CD4-positive, alpha-beta T cell (primary cell): ENCODE measurements around the gene S100A6. TPM values are rescaled to one million over a fixed set of nuclear protein-coding genes. Genes with fewer than 3 reads are reported as not detected.

Experiments used
- ATAC-seq: fragments of 200-7000 bp; cut with Tn5 transposase; one replicate; pipeline ENCODE4 v1.10.0; 2022; ENCODE audit warnings: mild to moderate bottlenecking; ENCODE audit not compliant: poor library complexity
- CTCF ChIA-PET: fragments of 350-600 bp; sonication (Branson Sonifier 250); formaldehyde crosslinking; loops from one replicate; lab custom pipeline; 2021; ENCODE audit warnings: antibody characterized with exemption, inconsistent platforms; lab: Charles Lee
- POLR2A ChIA-PET: fragments of 350-600 bp; sonication (Branson Sonifier 250); formaldehyde crosslinking; loops from one replicate; lab custom pipeline; 2021; ENCODE audit warnings: antibody characterized with exemption, inconsistent platforms; lab: Charles Lee
- DNase-seq, 14 experiments: peaks; one replicate each; pipeline ENCODE4 v3.0.0-alpha.2; 2013 to 2020; ENCODE audit warnings: mixed read lengths in 2 of 14
- H3K27ac ChIP-seq, 2 donors: one replicate each; pipeline versions ENCODE4 v1.5.1 to v1.7.0; 2013; ENCODE audit warnings: low read length in 2 of 2, low read depth in 1 of 2, mild to moderate bottlenecking in 1 of 2
- H3K27me3 ChIP-seq, 2 experiments: 1 replicate in 1 of 2; 2 replicates in 1 of 2; pipeline versions ENCODE4 v1.6.1 to v1.7.0; 2013; ENCODE audit warnings: low read length in 2 of 2, control low read depth in 1 of 2, mild to moderate bottlenecking in 1 of 2, moderate library complexity in 1 of 2; ENCODE audit not compliant: insufficient read depth in 2 of 2, control insufficient read depth in 1 of 2
- H3K36me3 ChIP-seq: one replicate; pipeline ENCODE4 v1.6.1; 2013; ENCODE audit warnings: low read length, control low read depth; ENCODE audit not compliant: insufficient read depth
- H3K4me1 ChIP-seq: one replicate; pipeline ENCODE4 v1.6.1; 2013; ENCODE audit warnings: low read length, control low read depth; ENCODE audit not compliant: insufficient read depth
- H3K4me3 ChIP-seq: one replicate; pipeline ENCODE4 v1.5.1; 2013; ENCODE audit warnings: mild to moderate bottlenecking, low read length, moderate library complexity
- H3K9me3 ChIP-seq, 2 experiments: 1 replicate in 1 of 2; 2 replicates in 1 of 2; pipeline versions ENCODE4 v1.6.1 to v1.7.0; 2013; ENCODE audit warnings: low read length in 2 of 2, mild to moderate bottlenecking in 2 of 2, control low read depth in 1 of 2, moderate library complexity in 1 of 2; ENCODE audit not compliant: control insufficient read depth in 1 of 2, insufficient read depth in 1 of 2
- H3K27ac Mint-ChIP-seq: one replicate; pipeline ENCODE4 v1.8.0; 2020; ENCODE audit warnings: mixed read lengths
- H3K27me3 Mint-ChIP-seq: one replicate; pipeline ENCODE4 v1.8.0; 2021; ENCODE audit warnings: mixed read lengths
- H3K36me3 Mint-ChIP-seq: one replicate; pipeline ENCODE4 v1.8.0; 2021; ENCODE audit warnings: low read depth, mixed read lengths
- H3K4me1 Mint-ChIP-seq: one replicate; pipeline ENCODE4 v1.8.0; 2021; ENCODE audit warnings: low read depth, mixed read lengths
- H3K4me3 Mint-ChIP-seq: one replicate; pipeline ENCODE4 v1.8.0; 2020; ENCODE audit warnings: mild to moderate bottlenecking, mixed read lengths
- H3K9me3 Mint-ChIP-seq: one replicate; pipeline ENCODE4 v1.8.0; 2020; ENCODE audit warnings: mixed read lengths
- CTCF ChIP-seq: fragments of 200-600 bp; IDR thresholded peaks from one replicate; pipeline ENCODE4 v1.8.0; 2022; ENCODE audit warnings: antibody characterized with exemption, mild to moderate bottlenecking
- intact Hi-C, 2 experiments: fragments of 100-400 bp; cut with DNase I in 1 of 2; cut with micrococcal nuclease in 1 of 2; formaldehyde crosslinking; loops; one replicate each; pipeline versions ENCODE4 v1.15.1 to v1.9.0; 2023 to 2025; cut with DNase I, micrococcal nuclease
- total RNA-seq, 174 experiments: library from RNA in 2 of 174; stranded (reverse) in 2 of 174; gene quantifications; one replicate each; pipeline ENCODE4 v1.2.3 and lab custom pipeline; 2021 to 2026

The S100A6 gene
- total RNA-seq, 2 experiments from 2014 or later = 172 to 175 TPM

- no peak for TF ChIP-seq CTCF
- Mint-ChIP-seq H3K27me3 (peaks cover 27% of the 10 kb centered on the region), H3K4me3 (no peak overlapping the region), H3K9me3 (no peaks in the 10 kb centered on the region), H3K4me1 (no peaks in the 10 kb centered on the region), H3K27ac (no peak overlapping the region), H3K36me3 (no peaks in the 10 kb centered on the region)
- ATAC-seq = no peak
- H3K4me1 ChIP-seq = no peaks in the 10 kb centered on the region
- no peak for DNase-seq
- POLR2A ChIA-PET = no interaction called here
- peaks cover 0 to 10% of the 10 kb centered on the region in 2 experiments for H3K27me3 ChIP-seq
- H3K4me3 ChIP-seq = no peak overlapping the region
- no peak overlapping the region for H3K27ac ChIP-seq
- H3K9me3 ChIP-seq = no peaks in the 10 kb centered on the region
- intact Hi-C loops = no loop called here
- H3K36me3 ChIP-seq = no peaks in the 10 kb centered on the region
- CTCF ChIA-PET = no interaction called here
Observed at GRCh38 chr1:153578936-153579335, 43.1 kb upstream of the S100A6 start.

- Histone ChIP-seq H3K27me3 (peaks cover 0 to 10% of the 10 kb centered on the region in 2 experiments), H3K4me1 (no peaks in the 10 kb centered on the region), H3K27ac (no peak overlapping the region), H3K36me3 (no peaks in the 10 kb centered on the region), H3K9me3 (no peaks in the 10 kb centered on the region), H3K4me3 (no peak overlapping the region)
- no peak overlapping the region for H3K4me3 Mint-ChIP-seq
- H3K27me3 Mint-ChIP-seq = peaks cover 27% of the 10 kb centered on the region
- H3K36me3 Mint-ChIP-seq = no peaks in the 10 kb centered on the region
- no peaks in the 10 kb centered on the region for H3K4me1 Mint-ChIP-seq
- intact Hi-C loops = no loop called here
- H3K9me3 Mint-ChIP-seq = no peaks in the 10 kb centered on the region
- TF ChIP-seq CTCF = no peak
- DNase-seq (no peak), ATAC-seq (no peak)
- CTCF ChIA-PET = interaction anchor here (0.6 kb wide), 1 partner anchor 461 kb away, joined by 3 read pairs; no protein-coding TSS in a partner anchor
- POLR2A ChIA-PET = no interaction called here
- H3K27ac Mint-ChIP-seq = no peak overlapping the region
Observed at GRCh38 chr1:153578490-153578889, 42.7 kb upstream of the S100A6 start.

GRCh38 chr1:153577624-153578051 is 41.8 kb upstream of the S100A6 start:
- H3K9me3 Mint-ChIP-seq = no peaks in the 10 kb centered on the region
- Histone ChIP-seq H3K27me3 (peaks cover 0 to 10% of the 10 kb centered on the region in 2 experiments), H3K9me3 (no peaks in the 10 kb centered on the region), H3K36me3 (no peaks in the 10 kb centered on the region), H3K27ac (no peak overlapping the region), H3K4me3 (no peak overlapping the region), H3K4me1 (no peaks in the 10 kb centered on the region)
- ChIA-PET POLR2A (no interaction called here), CTCF (interaction anchor here (0.6 to 1.0 kb wide), 2 partner anchors 67 to 462 kb away, joined by 3 read pairs; no protein-coding TSS in a partner anchor)
- no peak overlapping the region for H3K27ac Mint-ChIP-seq
- no peak overlapping the region for H3K4me3 Mint-ChIP-seq
- H3K27me3 Mint-ChIP-seq = peaks cover 27% of the 10 kb centered on the region
- TF ChIP-seq CTCF = no peak
- peaks cover 6% of the 10 kb centered on the region for H3K4me1 Mint-ChIP-seq
- intact Hi-C loops = no loop called here
- ATAC-seq = no peak
- no peak for DNase-seq
- no peaks in the 10 kb centered on the region for H3K36me3 Mint-ChIP-seq
